Measurements from ENCODE around the gene OPA3. TPM values are rescaled to one million over a fixed set of nuclear protein-coding genes. Genes with fewer than 3 reads are reported as not detected.

Gene OPA3
- total and polyA plus RNA-seq, 2 experiments from 2014 or later, result 11.5 to 14.5 TPM

GRCh38 chr19:45477713-45478453, 106.7 kb downstream of the OPA3 start (continued):
- TF ChIP-seq ETS1 (IDR thresholded peaks at IDR 0.05), result no peak
- no peak for TF ChIP-seq NANOG (IDR thresholded peaks at IDR 0.05; ENCODE audit: borderline replicate concordance)
- no peak for TF ChIP-seq JUNB (IDR thresholded peaks at IDR 0.05; ENCODE audit: unreplicated experiment)
- TF ChIP-seq CTCF (conservative IDR thresholded peaks at IDR 0.05; ENCODE audit: low read depth in 2 of 2), result no peak

Other genes with a start within 250 kb of the OPA3 start
- gene KLC3, start 244.1 kb downstream of the OPA3 start, total RNA-seq (2014; rRNA removed; shearing (Covaris generic)), result 4.2 and 6.4 TPM in 2 replicates
- 2.8 and 3.1 TPM in 2 replicates for gene KLC3, start 244.1 kb downstream of the OPA3 start, polyA plus RNA-seq (2016; fragmentation: Nextera tagmentation; extraction: Ambion mirVana)
- 81.1 and 84.7 TPM in 2 replicates for gene ERCC2, start 214.2 kb downstream of the OPA3 start, total RNA-seq (2014; rRNA removed; shearing (Covaris generic))
- 33.3 and 39.4 TPM in 2 replicates for gene ERCC2, start 214.2 kb downstream of the OPA3 start, polyA plus RNA-seq (2016; fragmentation: Nextera tagmentation; extraction: Ambion mirVana)
- 9.6 and 11.3 TPM in 2 replicates for gene PPP1R13L, start 179.7 kb downstream of the OPA3 start, total RNA-seq (2014; rRNA removed; shearing (Covaris generic))
- gene PPP1R13L, start 179.7 kb downstream of the OPA3 start, polyA plus RNA-seq (2016; fragmentation: Nextera tagmentation; extraction: Ambion mirVana), result 12.9 and 15.5 TPM in 2 replicates
- gene POLR1G, start 178.2 kb downstream of the OPA3 start, total RNA-seq (2014; rRNA removed; shearing (Covaris generic)), result 33.0 and 34.1 TPM in 2 replicates
- 85.9 and 91.1 TPM in 2 replicates for gene POLR1G, start 178.2 kb downstream of the OPA3 start, polyA plus RNA-seq (2016; fragmentation: Nextera tagmentation; extraction: Ambion mirVana)
- 39.0 and 45.9 TPM in 2 replicates for gene ERCC1, start 160.9 kb downstream of the OPA3 start, total RNA-seq (2014; rRNA removed; shearing (Covaris generic))
- 52.3 and 56.3 TPM in 2 replicates for gene ERCC1, start 160.9 kb downstream of the OPA3 start, polyA plus RNA-seq (2016; fragmentation: Nextera tagmentation; extraction: Ambion mirVana)
- gene FOSB, start 116.8 kb downstream of the OPA3 start, total RNA-seq (2014; rRNA removed; shearing (Covaris generic)), result 0.89 and 1.9 TPM in 2 replicates
- gene FOSB, start 116.8 kb downstream of the OPA3 start, polyA plus RNA-seq (2016; fragmentation: Nextera tagmentation; extraction: Ambion mirVana), result 0.55 and 0.77 TPM in 2 replicates
- gene RTN2, start 87.8 kb downstream of the OPA3 start, total RNA-seq (2014; rRNA removed; shearing (Covaris generic)), result 22.8 and 32.1 TPM in 2 replicates
- gene RTN2, start 87.8 kb downstream of the OPA3 start, polyA plus RNA-seq (2016; fragmentation: Nextera tagmentation; extraction: Ambion mirVana), result 7.0 and 8.6 TPM in 2 replicates
- 9.6 and 15.2 TPM in 2 replicates for gene PPM1N, start 86.4 kb downstream of the OPA3 start, total RNA-seq (2014; rRNA removed; shearing (Covaris generic))
- 25.1 and 30.1 TPM in 2 replicates for gene PPM1N, start 86.4 kb downstream of the OPA3 start, polyA plus RNA-seq (2016; fragmentation: Nextera tagmentation; extraction: Ambion mirVana)
- gene VASP, start 77.3 kb downstream of the OPA3 start, total RNA-seq (2014; rRNA removed; shearing (Covaris generic)), result 146 and 147 TPM in 2 replicates
- 60.3 and 68.3 TPM in 2 replicates for gene VASP, start 77.3 kb downstream of the OPA3 start, polyA plus RNA-seq (2016; fragmentation: Nextera tagmentation; extraction: Ambion mirVana)
- 0.14 and 0.35 TPM in 2 replicates for gene GPR4, start 17.4 kb upstream of the OPA3 start, total RNA-seq (2014; rRNA removed; shearing (Covaris generic))
- 0.06 and 0.59 TPM in 2 replicates for gene GPR4, start 17.4 kb upstream of the OPA3 start, polyA plus RNA-seq (2016; fragmentation: Nextera tagmentation; extraction: Ambion mirVana)
- 28.9 and 33.9 TPM in 2 replicates for gene EML2, start 54.6 kb upstream of the OPA3 start, total RNA-seq (2014; rRNA removed; shearing (Covaris generic))
- 7.1 and 8.0 TPM in 2 replicates for gene EML2, start 54.6 kb upstream of the OPA3 start, polyA plus RNA-seq (2016; fragmentation: Nextera tagmentation; extraction: Ambion mirVana)
- 0.19 and 0.42 TPM in 2 replicates for gene GIPR, start 83.4 kb upstream of the OPA3 start, total RNA-seq (2014; rRNA removed; shearing (Covaris generic))
- gene GIPR, start 83.4 kb upstream of the OPA3 start, polyA plus RNA-seq (2016; fragmentation: Nextera tagmentation; extraction: Ambion mirVana), result 1.2 and 1.4 TPM in 2 replicates
- gene SNRPD2, start 107.2 kb upstream of the OPA3 start, total RNA-seq (2014; rRNA removed; shearing (Covaris generic)), result 169 and 226 TPM in 2 replicates
- gene SNRPD2, start 107.2 kb upstream of the OPA3 start, polyA plus RNA-seq (2016; fragmentation: Nextera tagmentation; extraction: Ambion mirVana), result 1,375 and 1,400 TPM in 2 replicates
- gene QPCTL, start 107.9 kb upstream of the OPA3 start, total RNA-seq (2014; rRNA removed; shearing (Covaris generic)), result 23.0 and 26.2 TPM in 2 replicates
- 8.6 and 10.6 TPM in 2 replicates for gene QPCTL, start 107.9 kb upstream of the OPA3 start, polyA plus RNA-seq (2016; fragmentation: Nextera tagmentation; extraction: Ambion mirVana)
- 34.4 and 35.8 TPM in 2 replicates for gene FBXO46, start 146.1 kb upstream of the OPA3 start, total RNA-seq (2014; rRNA removed; shearing (Covaris generic))
- gene FBXO46, start 146.1 kb upstream of the OPA3 start, polyA plus RNA-seq (2016; fragmentation: Nextera tagmentation; extraction: Ambion mirVana), result 9.4 and 12.0 TPM in 2 replicates
- gene MEIOSIN, start 148.6 kb upstream of the OPA3 start, total RNA-seq (2014; rRNA removed; shearing (Covaris generic)), result 0.16 and 0.28 TPM in 2 replicates
- 0.21 TPM in 1 of 2 replicates, not detected in the other for gene MEIOSIN, start 148.6 kb upstream of the OPA3 start, polyA plus RNA-seq (2016; fragmentation: Nextera tagmentation; extraction: Ambion mirVana)
- gene SIX5, start 184.4 kb upstream of the OPA3 start, total RNA-seq (2014; rRNA removed; shearing (Covaris generic)), result 16.1 and 22.6 TPM in 2 replicates
- 10.1 and 12.4 TPM in 2 replicates for gene SIX5, start 184.4 kb upstream of the OPA3 start, polyA plus RNA-seq (2016; fragmentation: Nextera tagmentation; extraction: Ambion mirVana)
- gene DMPK, start 197.7 kb upstream of the OPA3 start, total RNA-seq (2014; rRNA removed; shearing (Covaris generic)), result 18.9 and 24.0 TPM in 2 replicates
- 9.2 and 9.8 TPM in 2 replicates for gene DMPK, start 197.7 kb upstream of the OPA3 start, polyA plus RNA-seq (2016; fragmentation: Nextera tagmentation; extraction: Ambion mirVana)
- gene DMWD, start 208.0 kb upstream of the OPA3 start, total RNA-seq (2014; rRNA removed; shearing (Covaris generic)), result 33.1 and 45.6 TPM in 2 replicates
- 11.8 and 12.1 TPM in 2 replicates for gene DMWD, start 208.0 kb upstream of the OPA3 start, polyA plus RNA-seq (2016; fragmentation: Nextera tagmentation; extraction: Ambion mirVana)
- gene RSPH6A, start 230.5 kb upstream of the OPA3 start, total RNA-seq (2014; rRNA removed; shearing (Covaris generic)), result 0.21 and 0.23 TPM in 2 replicates
- gene RSPH6A, start 230.5 kb upstream of the OPA3 start, polyA plus RNA-seq (2016; fragmentation: Nextera tagmentation; extraction: Ambion mirVana), result 0.11 TPM in 1 of 2 replicates, not detected in the other

Data from GM23338 (cell line).